ENCODE measurements around the gene LRRC32.
"Not testable (repeated sequence)": the region's sequence is repeated elsewhere in the genome, so short reads cannot be mapped to it uniquely, and the experiment has no call there.

Gene LRRC32

GRCh38 chr11:76610871-76611475 lies 59.6 kb downstream of the LRRC32 start:
- no peak for DNase-seq (ENCODE audit: low read depth)

- DNase-seq (ENCODE audit: low read depth) = no peak
These were observed 60.2 kb downstream of the LRRC32 start for GRCh38 chr11:76610371-76610770.

DNA sequence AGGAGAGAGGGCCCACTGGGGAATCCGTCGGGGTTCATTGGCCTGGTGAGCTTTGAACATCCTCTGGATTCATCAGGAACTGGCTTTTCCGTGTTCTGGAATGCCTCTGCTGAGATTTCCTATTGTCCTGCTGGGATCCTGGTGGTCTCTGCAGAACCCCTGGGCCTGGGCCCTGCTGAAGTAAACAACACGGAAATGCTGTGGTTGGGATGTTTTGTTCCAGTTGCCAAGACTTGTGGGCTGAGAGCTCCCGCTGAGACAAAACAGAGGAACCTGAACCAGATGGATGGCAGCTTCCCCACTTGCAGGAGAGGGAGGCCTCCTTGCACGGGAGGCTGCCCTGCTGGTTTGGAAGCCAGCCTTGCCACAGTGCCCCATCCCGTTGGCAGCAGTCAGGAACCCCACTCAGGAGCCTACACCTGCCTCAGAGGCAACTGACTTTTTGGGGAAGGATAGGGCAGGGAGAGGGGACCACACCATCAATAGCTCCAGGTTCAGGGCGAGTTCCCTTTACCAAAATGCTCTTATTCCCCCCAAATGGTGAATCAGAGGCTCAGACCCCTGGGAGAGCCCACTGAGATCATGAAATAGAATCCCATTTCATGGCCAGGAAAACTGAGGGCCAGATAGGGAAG lies 60.7 kb downstream of the LRRC32 start:
- DNase-seq (ENCODE audit: low read depth) = no peak

GRCh38 chr11:76608879-76609460 lies 61.6 kb downstream of the LRRC32 start:
- DNase-seq (ENCODE audit: low read depth) = not testable (repeated sequence)

GRCh38 chr11:76608228-76608627 lies 62.3 kb downstream of the LRRC32 start:
- DNase-seq (ENCODE audit: low read depth) = not testable (repeated sequence)

Measured in activated gamma-delta T cell treated with anti-CD3 and anti-CD28 coated beads, Interleukin-2, amount 50 U/mL, for 16 hours (primary cell).